ENCODE data around the gene CD82.

GRCh38 chr11:44652901-44653644 is 87.6 kb downstream of the CD82 start:
- TF ChIP-seq, protein P1, sequence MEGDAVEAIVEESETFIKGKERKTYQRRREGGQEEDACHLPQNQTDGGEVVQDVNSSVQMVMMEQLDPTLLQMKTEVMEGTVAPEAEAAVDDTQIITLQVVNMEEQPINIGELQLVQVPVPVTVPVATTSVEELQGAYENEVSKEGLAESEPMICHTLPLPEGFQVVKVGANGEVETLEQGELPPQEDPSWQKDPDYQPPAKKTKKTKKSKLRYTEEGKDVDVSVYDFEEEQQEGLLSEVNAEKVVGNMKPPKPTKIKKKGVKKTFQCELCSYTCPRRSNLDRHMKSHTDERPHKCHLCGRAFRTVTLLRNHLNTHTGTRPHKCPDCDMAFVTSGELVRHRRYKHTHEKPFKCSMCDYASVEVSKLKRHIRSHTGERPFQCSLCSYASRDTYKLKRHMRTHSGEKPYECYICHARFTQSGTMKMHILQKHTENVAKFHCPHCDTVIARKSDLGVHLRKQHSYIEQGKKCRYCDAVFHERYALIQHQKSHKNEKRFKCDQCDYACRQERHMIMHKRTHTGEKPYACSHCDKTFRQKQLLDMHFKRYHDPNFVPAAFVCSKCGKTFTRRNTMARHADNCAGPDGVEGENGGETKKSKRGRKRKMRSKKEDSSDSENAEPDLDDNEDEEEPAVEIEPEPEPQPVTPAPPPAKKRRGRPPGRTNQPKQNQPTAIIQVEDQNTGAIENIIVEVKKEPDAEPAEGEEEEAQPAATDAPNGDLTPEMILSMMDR (IDR thresholded peaks at IDR 0.05), result no peak
- no peak for TF ChIP-seq EZH2 (IDR thresholded peaks at IDR 0.05; ENCODE audit: borderline replicate concordance, insufficient read depth, low read depth, low read length, poor library complexity, severe bottlenecking)
